GM23338 (cell line): ENCODE data around the gene ANKRD11. TPM values are rescaled to one million over a fixed set of nuclear protein-coding genes. Genes with fewer than 3 reads are reported as not detected.

ENCODE experiments used
- ATAC-seq: fragments of 200-7000 bp; cut with Tn5 transposase; 3 replicates; pipeline ENCODE4 v1.9.1; 2020
- DNase-seq: peaks from one replicate; pipeline ENCODE4 v3.0.0-alpha.2; 2015; ENCODE audit warnings: low spot score
- H2AFZ ChIP-seq: fragments of 200-600 bp; sonication (generic); 2 replicates; pipeline ENCODE4 v1.8.0; 2016; ENCODE audit warnings: antibody characterized with exemption, mild to moderate bottlenecking, moderate library complexity
- H3F3A ChIP-seq: fragments of 200-600 bp; sonication (generic); replicated peaks from 2 replicates; pipeline ENCODE4 v1.8.0; 2017; ENCODE audit warnings: antibody characterized with exemption, mixed run types, low read depth
- H3K27ac ChIP-seq: fragments of 200-600 bp; sonication (generic); 2 replicates; pipeline ENCODE4 v1.6.1; 2016; ENCODE audit warnings: low read depth
- H3K27me3 ChIP-seq: fragments of 200-600 bp; sonication (generic); 2 replicates; pipeline ENCODE4 v1.8.0; 2016; ENCODE audit warnings: mild to moderate bottlenecking, mixed run types, moderate library complexity; ENCODE audit not compliant: insufficient read depth
- H3K36me3 ChIP-seq: fragments of 200-600 bp; sonication (generic); 2 replicates; pipeline ENCODE4 v1.8.0; 2016; ENCODE audit warnings: mild to moderate bottlenecking; ENCODE audit not compliant: insufficient read depth
- H3K4me1 ChIP-seq: fragments of 200-600 bp; sonication (generic); 2 replicates; pipeline ENCODE4 v1.8.0; 2016; ENCODE audit warnings: mild to moderate bottlenecking, moderate library complexity; ENCODE audit not compliant: insufficient read depth
- H3K4me2 ChIP-seq: fragments of 200-600 bp; sonication (generic); 2 replicates; pipeline ENCODE4 v1.7.1; 2017; ENCODE audit warnings: mixed run types
- H3K4me3 ChIP-seq: fragments of 200-600 bp; sonication (generic); 2 replicates; pipeline ENCODE4 v1.6.1; 2016; ENCODE audit warnings: mixed run types
- H3K79me2 ChIP-seq: fragments of 200-600 bp; sonication (generic); replicated peaks from 2 replicates; pipeline ENCODE4 v1.8.0; 2017; ENCODE audit warnings: mild to moderate bottlenecking; ENCODE audit not compliant: insufficient read depth
- H3K9me2 ChIP-seq: fragments of 200-600 bp; sonication (generic); 2 replicates; pipeline ENCODE4 v1.8.0; 2017; ENCODE audit not compliant: insufficient read depth
- H4K20me1 ChIP-seq: fragments of 200-600 bp; sonication (generic); replicated peaks from 2 replicates; pipeline ENCODE4 v1.8.0; 2017; ENCODE audit warnings: mild to moderate bottlenecking; ENCODE audit not compliant: insufficient read depth
- H3K27ac Mint-ChIP-seq: 2 replicates; pipeline ENCODE4 v1.8.0; 2020; ENCODE audit warnings: inconsistent platforms, mild to moderate bottlenecking, moderate library complexity, mixed read lengths
- H3K27me3 Mint-ChIP-seq: 3 replicates; pipeline ENCODE4 v1.8.0; 2022; ENCODE audit warnings: low read depth, mild to moderate bottlenecking, moderate library complexity, mixed read lengths, inconsistent platforms; ENCODE audit not compliant: insufficient read depth, poor library complexity
- H3K36me3 Mint-ChIP-seq: 3 replicates; pipeline ENCODE4 v1.8.0; 2021; ENCODE audit warnings: low read depth, mild to moderate bottlenecking, inconsistent platforms, moderate library complexity, mixed read lengths
- H3K4me1 Mint-ChIP-seq: 3 replicates; pipeline ENCODE4 v1.8.0; 2020; ENCODE audit warnings: mild to moderate bottlenecking, inconsistent platforms, mixed read lengths
- H3K4me3 Mint-ChIP-seq: 3 replicates; pipeline ENCODE4 v1.8.0; 2021; ENCODE audit warnings: moderate library complexity, mild to moderate bottlenecking, inconsistent platforms, mixed read lengths
- H3K9me3 Mint-ChIP-seq: 3 replicates; pipeline ENCODE4 v1.8.0; 2020; ENCODE audit warnings: moderate library complexity, mild to moderate bottlenecking, inconsistent platforms, mixed read lengths
- CREB1 ChIP-seq: fragments of 250-450 bp; sonication (Bioruptor Pico); IDR thresholded peaks from 2 replicates; pipeline ENCODE4 v1.5.0; 2020; ENCODE audit warnings: low read depth, mild to moderate bottlenecking, moderate library complexity
- ETS1 ChIP-seq: IDR thresholded peaks from 2 replicates; pipeline ENCODE4 v1.6.1; 2016; ENCODE audit warnings: antibody characterized with exemption
- EZH2 ChIP-seq: fragments of 200-600 bp; sonication (generic); IDR thresholded peaks from one replicate; pipeline ENCODE4 v1.8.0; 2017; ENCODE audit warnings: antibody characterized with exemption, mild to moderate bottlenecking, low read depth; ENCODE audit not compliant: unreplicated experiment
- EZH2phosphoT487 ChIP-seq: fragments of 200-600 bp; sonication (generic); IDR thresholded peaks from one replicate; pipeline ENCODE4 v1.8.1; 2018; ENCODE audit warnings: antibody characterized with exemption; ENCODE audit not compliant: unreplicated experiment
- JUNB ChIP-seq: IDR thresholded peaks from one replicate; pipeline ENCODE4 v1.6.1; 2016; ENCODE audit warnings: antibody characterized with exemption; ENCODE audit not compliant: unreplicated experiment
- NANOG ChIP-seq: IDR thresholded peaks from 2 replicates; pipeline ENCODE4 v1.6.1; 2016; ENCODE audit warnings: antibody characterized with exemption, borderline replicate concordance
- POLR2AphosphoS5 ChIP-seq: IDR thresholded peaks from 2 replicates; pipeline ENCODE4 v1.6.1; 2016; ENCODE audit warnings: antibody characterized with exemption, low read depth
- REST ChIP-seq: IDR thresholded peaks from one replicate; pipeline ENCODE4 v1.6.1; 2018; ENCODE audit warnings: antibody characterized with exemption; ENCODE audit not compliant: unreplicated experiment
- STAT1 ChIP-seq: IDR thresholded peaks from one replicate; pipeline ENCODE4 v1.6.1; 2016; ENCODE audit warnings: antibody characterized with exemption; ENCODE audit not compliant: unreplicated experiment
- ZNF114 ChIP-seq: fragments of 250-450 bp; sonication (Bioruptor Pico); IDR thresholded peaks from 2 replicates; pipeline ENCODE4 v1.5.0; 2020; ENCODE audit warnings: mild to moderate bottlenecking, moderate library complexity
- polyA plus RNA-seq: library from polyadenylated mRNA; unstranded; fragments of >200 nt; fragmentation: Nextera tagmentation; extraction: Ambion mirVana; gene quantifications from 2 replicates; pipeline ENCODE4 v1.2.1, GENCODE V29; 2016
- total RNA-seq: library from RNA; depleted of rRNA; stranded (reverse); fragments of >200 nt; shearing (Covaris generic); gene quantifications from 2 replicates; pipeline ENCODE4 v1.2.3, GENCODE V29; 2014

The ANKRD11 gene
- total and polyA plus RNA-seq, 2 experiments from 2014 or later: 130 to 159 TPM

DNA sequence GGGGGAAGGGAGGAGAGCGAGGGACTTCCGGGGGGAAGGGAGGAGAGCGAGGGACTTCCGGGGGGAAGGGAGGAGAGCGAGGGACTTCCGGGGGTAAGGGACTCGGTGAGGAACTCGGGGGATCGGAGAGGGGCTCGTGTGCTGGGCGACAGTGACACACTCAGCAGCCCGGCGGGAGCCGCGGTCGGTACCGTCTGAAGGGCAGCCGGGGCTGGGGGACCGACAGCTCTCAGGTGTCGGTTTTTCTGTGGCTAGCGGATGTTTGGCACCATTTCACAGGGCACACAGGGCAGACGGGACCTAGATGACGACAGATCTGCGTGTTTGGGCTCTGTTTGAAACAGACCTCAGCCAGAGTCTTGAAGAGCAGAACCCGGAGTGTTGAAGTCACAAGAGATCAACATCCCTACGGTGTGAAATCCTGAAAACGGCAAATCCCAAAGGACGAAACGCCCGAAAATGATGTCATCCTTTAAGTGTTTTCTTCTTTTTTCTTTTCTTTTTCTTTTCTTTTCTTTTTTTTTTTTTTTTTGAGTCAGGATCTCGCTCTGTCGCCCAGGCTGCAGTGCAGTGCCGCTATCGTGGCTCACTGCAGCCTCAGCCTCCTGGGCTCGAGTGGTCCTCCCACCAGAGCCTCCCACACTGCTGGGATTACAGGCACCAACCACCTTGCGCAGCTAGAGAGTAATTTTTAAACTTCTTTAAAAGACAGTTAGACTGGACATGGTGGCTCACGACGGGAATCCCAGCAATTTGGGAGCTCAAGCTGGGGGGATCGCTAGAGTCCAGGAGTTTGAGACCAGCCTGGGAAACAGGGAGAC lies 249.0 kb downstream of the ANKRD11 start:
- peaks cover 9% of the 10 kb centered on the region for H3K27me3 Mint-ChIP-seq
- H3K36me3 Mint-ChIP-seq: peaks cover 5% of the 10 kb centered on the region; the same call in 2 of the 3 replicates
- Histone ChIP-seq H3K27me3 (no peaks in the 10 kb centered on the region), H3K4me3 (peak overlapping the region; percentile 88), H3K4me1 (no peaks in the 10 kb centered on the region; the same call in 1 of the 2 replicates), H3K9me2 (peaks cover 6% of the 10 kb centered on the region), H3K4me2 (peak overlapping the region; percentile 93), H4K20me1 (no peaks in the 10 kb centered on the region), H3K36me3 (no peaks in the 10 kb centered on the region), H3K27ac (peak overlapping the region; percentile 95), H2AFZ (peak overlapping the region; percentile 94; the same call in 1 of the 2 replicates), H3F3A (peaks cover 5% of the 10 kb centered on the region), H3K79me2 (no peaks in the 10 kb centered on the region)
- TF ChIP-seq NANOG (no peak), CREB1 (CRISPR knock-in tag) (peak; percentile 49; the same call in 1 of the 2 replicates), ETS1 (peak; percentile 88), POLR2AphosphoS5 (peak; percentile 85)
- peaks cover 16% of the 10 kb centered on the region for H3K9me3 Mint-ChIP-seq
- ATAC-seq (peak; percentile 85), DNase-seq (peak; percentile 84)
- peak overlapping the region; percentile 98 for H3K27ac Mint-ChIP-seq
- H3K4me3 Mint-ChIP-seq: peak overlapping the region; percentile 99
- H3K4me1 Mint-ChIP-seq: peaks cover 6% of the 10 kb centered on the region; the same call in 1 of the 3 replicates

- Mint-ChIP-seq H3K27ac (no peak overlapping the region), H3K4me1 (peaks cover 3% of the 10 kb centered on the region; the same call in 1 of the 3 replicates), H3K36me3 (peaks cover 35% of the 10 kb centered on the region), H3K4me3 (no peak overlapping the region), H3K9me3 (peaks cover 40% of the 10 kb centered on the region), H3K27me3 (peaks cover 15% of the 10 kb centered on the region)
- no peaks in the 10 kb centered on the region for H3K27me3 ChIP-seq
- no peak overlapping the region for H3K4me3 ChIP-seq
- no peak overlapping the region for H3K4me2 ChIP-seq
- no peak for DNase-seq
- no peaks in the 10 kb centered on the region; the same call in 1 of the 2 replicates for H3K4me1 ChIP-seq
- H3K79me2 ChIP-seq: no peaks in the 10 kb centered on the region
- H3K27ac ChIP-seq: no peak overlapping the region
- peaks cover 5% of the 10 kb centered on the region; the same call in 1 of the 2 replicates for H3K9me2 ChIP-seq
- no peak for ATAC-seq
- peaks cover 5% of the 10 kb centered on the region for H3F3A ChIP-seq
- no peak overlapping the region for H2AFZ ChIP-seq
- 0 out of 2 replicates have a peak, but pooled peaks cover 2% of the 10 kb centered on the region for H4K20me1 ChIP-seq
- H3K36me3 ChIP-seq: peaks cover 7% of the 10 kb centered on the region; the same call in 1 of the 2 replicates
- TF ChIP-seq JUNB (no peak), ZNF114 (CRISPR knock-in tag) (no peak), REST (no peak), ETS1 (no peak), EZH2phosphoT487 (no peak), NANOG (no peak), EZH2 (no peak), CREB1 (CRISPR knock-in tag) (no peak), STAT1 (no peak), POLR2AphosphoS5 (no peak)
Observed at GRCh38 chr16:89237733-89238132, 252.6 kb downstream of the ANKRD11 start.
